Smooth muscle cell of the pulmonary artery (primary cell): ENCODE measurements around the gene CYP2D6. TPM values are rescaled to one million over a fixed set of nuclear protein-coding genes. Genes with fewer than 3 reads are reported as not detected.

Experiments
- total RNA-seq: library from RNA; depleted of rRNA; stranded (reverse); fragments of >200 nt; gene quantifications from 2 replicates; pipeline ENCODE4 v1.2.3, GENCODE V29; 2014

Gene CYP2D6
- total RNA-seq, result 0.20 and 0.43 TPM in 2 replicates

GRCh38 chr22:42130639-42131431, at the start of gene CYP2D6:
TSS of gene CYP2D6 (minus strand) at chr22:42130810. CDS start at chr22:42130791, 19 bp downstream.

GRCh38 chr22:42090596-42091454, 39.8 kb downstream of the CYP2D6 start, which contains the start of gene NDUFA6:
TSS of gene NDUFA6 (minus strand) at chr22:42090772. CDS start at chr22:42090744, 28 bp downstream.

GRCh38 chr22:42079319-42080251, 51.0 kb downstream of the CYP2D6 start, which contains the start of gene SMDT1:
TSS of gene SMDT1 (plus strand) at chr22:42079700. CDS start at chr22:42079769, 69 bp downstream.

Other genes with a start within 250 kb of the CYP2D6 start
- gene SHISA8, start 215.7 kb downstream of the CYP2D6 start, total RNA-seq, result not detected in 2 replicates
- not detected in 2 replicates for gene TNFRSF13C, start 204.0 kb downstream of the CYP2D6 start, total RNA-seq
- gene CENPM, start 183.7 kb downstream of the CYP2D6 start, total RNA-seq, result 3.9 and 6.8 TPM in 2 replicates
- 0.07 and 0.30 TPM in 2 replicates for gene SEPTIN3, start 161.4 kb downstream of the CYP2D6 start, total RNA-seq
- gene WBP2NL, start 132.0 kb downstream of the CYP2D6 start, total RNA-seq, result 0.52 and 0.73 TPM in 2 replicates
- gene NAGA, start 60.0 kb downstream of the CYP2D6 start, total RNA-seq, result 51.0 and 56.8 TPM in 2 replicates
- 27.2 and 30.9 TPM in 2 replicates for gene PHETA2, start 56.6 kb downstream of the CYP2D6 start, total RNA-seq
- 5.5 and 10.5 TPM in 2 replicates for gene SMDT1, start 51.1 kb downstream of the CYP2D6 start, total RNA-seq
- gene NDUFA6, start 40.0 kb downstream of the CYP2D6 start, total RNA-seq, result 33.6 and 33.8 TPM in 2 replicates
- gene TCF20, start 139.8 kb upstream of the CYP2D6 start, total RNA-seq, result 22.4 and 25.4 TPM in 2 replicates